NCI-H510A (cell line): Measurements from ENCODE around the gene HNRNPF.
"Not testable (repeated sequence)": the region's sequence is repeated elsewhere in the genome, so short reads cannot be mapped to it uniquely, and the experiment has no call there.

Source experiments
- DNase-seq: peaks from one replicate; lab custom pipeline; 2025; lab: John Stamatoyannopoulos, UW

HNRNPF gene

DNA sequence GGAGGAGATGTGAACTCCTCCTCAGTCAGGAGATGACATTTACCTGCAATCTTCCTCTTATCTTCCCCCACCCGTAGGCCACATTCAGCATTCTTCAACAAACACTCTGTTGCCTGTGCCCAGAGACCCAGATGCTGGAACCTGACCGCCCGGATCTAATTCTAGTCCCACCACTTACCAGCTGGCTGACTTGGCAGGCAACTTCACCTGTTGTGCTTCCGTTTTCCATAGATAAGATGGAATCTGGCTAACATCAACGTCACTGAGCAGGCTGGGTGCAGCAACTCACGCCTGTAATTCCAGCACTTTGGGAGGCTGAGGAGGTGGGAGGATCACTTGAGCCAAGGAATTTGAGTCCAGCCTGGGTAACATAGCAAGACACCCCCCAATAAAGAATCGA lies 58.8 kb downstream of the HNRNPF start:
- no peak for DNase-seq

DNA sequence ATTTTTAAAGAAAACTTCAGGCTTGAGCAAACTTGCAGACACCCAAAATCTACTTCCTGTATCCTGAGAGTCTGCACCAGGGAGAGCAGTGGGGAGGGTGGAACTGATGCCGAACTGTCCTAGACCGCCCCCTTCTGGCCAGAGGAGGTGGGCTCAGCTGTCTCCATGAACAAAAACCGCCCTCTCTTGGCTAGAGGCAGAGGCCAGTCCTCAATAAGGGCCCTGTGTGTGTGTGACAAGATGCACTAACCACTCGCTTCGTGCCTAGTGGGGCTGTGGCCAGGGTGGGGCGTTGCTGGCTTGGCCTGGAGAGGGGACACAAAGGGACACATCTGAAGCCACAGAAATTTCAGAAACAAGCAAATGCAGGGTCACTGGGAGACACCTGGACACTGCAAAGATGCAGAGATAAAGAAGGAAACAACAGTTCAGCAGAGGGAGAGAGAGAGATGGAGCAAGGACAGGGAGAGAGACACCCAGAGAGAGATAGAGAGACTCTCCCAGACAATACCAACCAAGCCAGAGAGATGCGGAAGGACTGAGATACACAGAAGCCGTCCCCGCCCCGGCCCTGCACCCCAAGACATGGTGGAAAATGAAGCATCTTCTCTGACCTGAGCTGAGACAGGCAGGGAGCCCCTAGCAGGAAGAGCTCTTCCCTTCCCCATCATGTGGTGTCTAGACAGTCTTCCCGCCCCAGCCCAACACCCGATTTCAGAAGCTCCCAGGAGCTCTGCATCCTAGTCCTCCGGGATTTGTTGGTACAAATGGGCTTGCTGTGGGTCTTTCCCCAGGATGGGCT lies 60.3 kb downstream of the HNRNPF start:
- no peak for DNase-seq

DNA sequence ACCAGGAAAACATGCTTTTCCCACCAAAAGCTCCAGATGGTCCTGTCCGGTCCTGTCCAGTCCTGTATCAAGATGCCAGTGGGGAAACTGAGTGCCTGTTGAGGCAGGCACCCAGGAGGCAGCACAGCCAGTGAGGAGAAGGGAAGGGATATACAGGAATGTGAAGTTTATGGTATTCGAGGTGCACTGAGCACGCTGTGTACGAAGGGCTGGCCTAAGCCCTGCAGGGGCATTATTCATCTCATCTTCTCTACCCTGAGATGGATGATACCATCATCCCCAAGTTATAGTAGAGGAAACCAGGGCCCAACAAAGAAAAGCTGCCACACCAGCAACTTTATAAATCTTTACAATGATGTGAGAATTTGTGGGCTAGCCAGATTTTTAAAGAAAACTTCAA lies 61.0 kb downstream of the HNRNPF start:
- DNase-seq = no peak

DNA sequence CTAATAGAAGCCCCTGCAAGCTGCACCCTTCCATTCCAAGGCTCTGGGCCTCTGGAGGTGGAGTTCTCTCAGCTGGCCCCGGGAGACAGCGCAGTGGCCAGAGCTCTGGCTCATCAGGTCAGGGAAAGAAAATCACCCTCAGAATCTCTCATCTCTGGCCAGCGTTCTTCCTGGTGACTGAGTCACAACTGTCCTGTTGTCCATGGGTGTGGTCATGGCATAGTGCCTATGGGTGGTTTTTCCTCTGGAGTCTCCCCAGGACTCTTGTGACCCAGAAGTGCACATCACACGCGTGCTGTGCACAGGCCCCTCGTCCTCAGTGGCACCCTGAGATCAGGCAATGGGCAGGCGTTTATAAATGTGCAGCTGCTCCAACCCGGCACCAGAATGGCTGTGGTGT lies 64.9 kb downstream of the HNRNPF start:
- DNase-seq = no peak

DNA sequence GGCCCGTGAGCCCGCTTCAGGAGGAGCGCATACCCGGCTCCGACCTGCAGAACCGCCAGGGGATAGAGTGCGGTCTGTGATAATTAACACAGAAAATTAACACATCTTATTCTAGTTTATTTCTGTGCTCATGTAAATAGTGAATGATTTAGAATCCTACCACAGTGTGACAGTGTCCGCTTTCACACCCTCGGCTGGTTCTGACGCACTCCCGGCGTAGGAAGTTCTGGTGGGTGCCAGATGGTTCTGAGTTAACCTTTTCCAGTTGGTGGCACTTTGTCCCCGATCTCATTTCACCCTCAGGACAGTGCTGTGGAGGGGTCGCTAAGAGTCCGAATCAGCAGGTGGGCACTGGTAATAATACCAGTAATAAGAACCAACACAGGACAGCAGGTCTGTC lies 65.9 kb downstream of the HNRNPF start:
- no peak for DNase-seq

DNA sequence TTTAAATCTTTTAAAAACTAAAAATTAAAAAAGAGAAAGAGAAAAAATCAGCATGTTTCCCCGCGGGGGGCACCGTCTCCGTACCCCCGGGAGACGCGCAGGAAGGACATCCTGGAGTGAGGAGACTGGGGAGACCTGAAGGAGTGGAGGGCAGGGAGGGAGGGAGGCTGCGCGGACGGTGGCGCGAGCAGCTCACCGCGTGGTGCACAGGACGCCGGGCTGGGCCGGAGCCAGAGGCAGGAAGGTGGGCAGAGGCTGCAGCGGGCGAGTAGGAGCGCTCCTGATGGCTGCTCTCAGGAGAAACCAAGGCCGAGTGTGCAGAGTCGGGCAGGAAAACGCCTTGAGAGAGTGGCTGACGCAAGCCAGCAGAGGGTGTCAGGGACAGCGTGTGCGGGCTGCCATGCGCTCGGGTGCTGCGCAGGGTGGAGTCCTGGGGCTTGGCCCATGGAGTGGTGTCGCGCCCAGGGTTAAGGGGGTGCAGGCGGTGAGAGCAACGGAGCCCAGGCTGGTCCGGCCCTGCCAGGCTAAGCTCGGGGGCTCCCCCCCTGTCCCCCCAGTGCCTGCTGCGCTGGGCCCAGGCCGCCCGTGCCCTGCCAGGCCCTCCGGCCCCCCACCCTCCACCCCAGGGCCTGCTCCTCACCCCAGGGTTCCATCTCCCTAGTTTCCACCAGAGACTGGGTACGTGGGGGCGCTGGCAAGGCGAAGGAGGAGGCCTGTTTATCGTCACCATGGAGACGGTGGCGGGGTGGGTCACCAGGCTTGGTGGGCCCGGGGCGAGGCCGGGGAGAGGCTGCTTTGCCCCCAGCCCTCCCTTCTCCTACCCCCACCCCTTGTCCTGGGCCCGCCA lies 66.5 kb downstream of the HNRNPF start:
- DNase-seq = no peak

DNA sequence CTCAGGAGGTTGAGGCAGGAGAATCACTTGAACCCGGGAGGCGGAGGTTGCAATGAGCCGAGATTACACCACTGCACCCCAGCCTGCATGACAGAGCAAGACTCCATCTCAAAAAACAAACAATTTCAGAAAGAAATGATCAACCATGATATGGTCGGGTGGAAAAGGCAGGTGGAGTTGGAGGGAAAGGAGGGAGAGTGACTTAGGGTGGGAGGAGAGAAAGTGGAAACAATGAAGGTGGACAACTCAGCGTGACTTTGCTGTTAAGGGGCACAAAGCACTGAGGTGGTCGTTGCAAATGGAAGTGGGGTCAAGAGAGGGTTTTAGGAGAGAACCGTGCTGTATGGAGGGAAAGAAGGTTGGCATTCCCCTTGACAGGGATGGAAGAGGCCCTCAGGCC lies 67.5 kb downstream of the HNRNPF start:
- DNase-seq = no peak

DNA sequence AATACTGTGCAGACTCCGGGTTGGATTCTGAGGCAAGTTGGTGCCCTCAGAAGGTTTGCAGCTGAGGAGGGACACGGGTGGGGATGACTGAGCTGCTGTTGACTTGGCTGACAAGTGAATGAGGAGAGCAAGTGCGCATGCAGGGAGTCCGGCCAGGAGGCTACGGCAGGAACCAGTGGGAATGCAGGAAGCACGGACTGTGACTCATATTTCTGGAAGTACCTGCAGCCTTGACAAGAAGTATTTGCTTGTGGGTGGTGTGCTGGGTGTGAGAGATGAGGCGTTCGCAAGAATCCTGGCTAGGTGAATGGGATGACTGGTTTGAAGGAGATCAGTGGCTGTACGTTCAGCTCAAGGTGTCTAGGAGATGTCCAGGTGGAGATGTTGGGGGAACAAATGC lies 68.4 kb downstream of the HNRNPF start:
- no peak for DNase-seq

DNA sequence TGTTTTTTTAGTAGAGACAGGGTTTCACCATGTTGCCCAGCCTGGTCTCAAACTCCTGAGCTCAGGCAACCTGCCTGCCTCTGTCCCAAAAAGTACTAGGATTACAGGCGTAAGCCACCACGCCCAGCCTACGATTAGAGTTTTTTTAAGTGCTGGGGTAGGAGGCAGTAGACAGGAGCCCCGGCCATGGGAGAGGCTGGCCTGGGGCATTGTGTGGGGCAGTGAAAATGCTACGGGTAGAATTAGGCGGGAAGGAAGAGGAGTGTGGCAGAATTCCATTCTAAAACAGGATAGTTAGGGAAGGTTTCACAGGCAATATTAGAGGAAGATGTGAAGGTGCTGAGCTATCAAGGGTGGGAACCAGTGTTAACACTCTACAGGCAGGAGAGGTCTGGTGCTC lies 68.9 kb downstream of the HNRNPF start:
- no peak for DNase-seq

DNA sequence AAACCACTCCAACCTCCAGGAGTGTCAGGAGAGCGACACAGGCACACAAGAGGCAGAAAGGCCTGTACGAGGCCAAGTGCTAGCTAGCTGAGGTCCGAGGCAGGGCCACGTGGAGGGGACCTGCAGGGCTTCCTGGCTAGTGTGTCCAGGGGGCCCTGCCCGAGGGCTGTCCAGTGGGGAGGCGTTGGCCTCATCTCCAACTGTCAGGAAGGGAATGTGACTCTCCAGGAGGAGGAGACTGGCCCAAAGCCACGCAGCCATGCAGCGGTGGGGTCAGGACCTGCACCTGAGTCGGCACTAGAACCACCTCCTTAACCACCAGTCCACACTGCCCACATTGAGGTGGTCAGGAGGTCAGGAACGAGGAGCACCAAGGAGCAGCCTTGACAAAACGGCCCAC lies 69.8 kb downstream of the HNRNPF start:
- DNase-seq = no peak

DNA sequence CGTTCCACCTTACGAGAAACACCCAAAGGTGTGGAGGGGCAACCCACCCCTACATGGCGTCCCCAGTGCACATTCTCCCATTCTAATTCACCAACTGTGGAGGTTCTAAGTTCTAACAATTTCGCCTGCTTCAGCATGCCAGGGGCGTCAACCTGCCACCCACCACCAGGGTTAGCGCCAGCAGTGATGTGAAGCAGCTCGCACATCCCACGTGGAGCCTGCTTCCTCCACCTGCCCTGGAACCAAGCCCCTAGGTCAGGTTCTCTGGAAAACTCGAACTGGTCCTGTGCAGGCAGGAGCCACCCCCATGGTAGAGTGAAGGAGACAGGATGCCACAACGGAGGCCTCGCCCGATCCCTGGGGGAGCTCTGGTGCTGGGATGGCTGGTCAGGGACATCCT lies 70.9 kb downstream of the HNRNPF start:
- no peak for DNase-seq

DNA sequence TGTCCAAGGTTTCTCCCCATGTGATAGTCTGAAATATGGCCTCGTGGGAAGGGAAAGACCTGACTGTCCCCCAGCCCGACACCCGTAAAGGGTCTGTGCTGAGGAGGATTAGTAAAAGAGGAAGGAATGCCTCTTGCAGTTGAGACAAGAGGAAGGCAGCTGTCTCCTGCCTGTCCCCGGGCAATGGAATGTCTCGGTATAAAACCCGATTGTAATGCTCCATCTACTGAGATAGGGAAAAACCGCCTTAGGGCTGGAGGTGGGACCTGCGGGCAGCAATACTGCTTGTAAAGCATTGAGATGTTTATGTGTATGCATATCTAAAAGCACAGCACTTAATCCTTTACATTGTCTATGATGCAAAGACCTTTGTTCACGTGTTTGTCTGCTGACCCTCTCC lies 71.5 kb downstream of the HNRNPF start:
- not testable (repeated sequence) for DNase-seq

DNA sequence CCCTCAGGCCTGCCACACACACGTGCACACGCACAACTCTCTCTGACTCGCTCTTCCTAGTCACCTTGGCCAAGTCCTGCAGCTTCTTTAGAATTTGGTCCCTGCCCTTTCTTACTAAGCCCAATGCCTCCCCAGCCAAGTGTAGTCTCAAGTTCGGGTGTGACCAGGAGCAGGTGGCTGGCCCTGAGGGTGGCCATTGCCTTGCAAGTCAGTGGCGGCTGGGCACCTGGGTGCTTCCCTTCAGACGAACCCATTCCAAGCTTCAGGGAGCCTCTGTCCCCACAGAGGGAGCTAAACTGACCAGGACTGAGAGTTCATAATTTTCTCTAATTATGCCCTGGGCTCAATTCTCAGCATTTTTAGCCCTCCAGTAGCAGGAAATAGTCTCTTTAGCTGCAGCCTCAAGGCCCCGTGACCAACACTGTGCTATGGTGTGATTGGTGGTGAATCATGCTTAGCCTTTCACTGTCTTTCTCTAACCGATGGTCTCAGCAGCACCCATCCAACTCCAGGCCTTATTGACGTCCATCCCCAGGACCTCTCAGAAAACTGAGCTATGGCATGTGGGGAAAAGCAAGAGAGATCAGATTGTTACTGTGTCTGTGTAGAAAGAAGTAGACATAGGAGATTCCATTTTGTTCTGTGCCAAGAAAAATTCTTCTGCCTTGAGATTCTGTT lies 72.2 kb downstream of the HNRNPF start:
- no peak for DNase-seq

DNA sequence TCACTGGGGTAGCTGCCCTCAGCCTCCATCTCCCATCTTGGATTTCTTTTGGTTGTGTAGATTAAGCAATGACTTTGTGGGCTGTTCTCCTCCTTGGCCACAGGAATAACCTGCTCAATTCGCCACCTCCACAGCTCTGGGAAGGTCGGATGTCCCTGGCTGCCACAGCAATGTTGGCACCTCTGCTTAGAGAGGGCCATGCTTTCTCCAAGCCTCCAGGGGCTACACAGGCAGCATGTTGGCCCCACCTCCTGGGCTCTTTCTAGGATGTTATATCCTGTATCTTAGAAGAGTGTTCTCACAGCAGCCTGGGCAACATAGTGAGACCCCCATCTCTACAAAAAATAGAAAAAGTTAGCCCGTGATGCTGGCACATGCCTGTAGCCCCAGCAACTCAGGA lies 72.9 kb downstream of the HNRNPF start:
- DNase-seq = no peak
